ENCODE data around the gene PHF19.

DNA sequence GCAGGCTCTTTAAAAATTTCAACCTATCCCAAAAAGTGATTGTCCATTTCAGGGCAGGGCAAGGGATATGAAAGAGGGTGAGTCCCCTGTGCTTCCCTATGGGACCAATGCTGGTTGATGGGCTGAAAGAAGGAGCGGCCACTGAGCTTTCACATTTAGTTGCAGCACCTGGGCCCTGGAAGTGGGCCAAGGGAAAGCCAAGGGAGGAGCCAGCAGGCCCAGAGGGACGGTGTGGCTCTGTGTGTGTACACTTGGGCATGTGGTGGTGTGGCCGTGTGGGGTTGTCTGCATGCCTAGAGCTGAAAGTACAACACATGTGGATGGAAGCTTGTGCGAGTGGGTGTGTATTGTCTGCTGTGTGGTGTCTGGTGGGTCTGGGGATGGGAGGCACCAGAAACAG, 20.3 kb downstream of the PHF19 start:
- TF ChIP-seq, protein P1, sequence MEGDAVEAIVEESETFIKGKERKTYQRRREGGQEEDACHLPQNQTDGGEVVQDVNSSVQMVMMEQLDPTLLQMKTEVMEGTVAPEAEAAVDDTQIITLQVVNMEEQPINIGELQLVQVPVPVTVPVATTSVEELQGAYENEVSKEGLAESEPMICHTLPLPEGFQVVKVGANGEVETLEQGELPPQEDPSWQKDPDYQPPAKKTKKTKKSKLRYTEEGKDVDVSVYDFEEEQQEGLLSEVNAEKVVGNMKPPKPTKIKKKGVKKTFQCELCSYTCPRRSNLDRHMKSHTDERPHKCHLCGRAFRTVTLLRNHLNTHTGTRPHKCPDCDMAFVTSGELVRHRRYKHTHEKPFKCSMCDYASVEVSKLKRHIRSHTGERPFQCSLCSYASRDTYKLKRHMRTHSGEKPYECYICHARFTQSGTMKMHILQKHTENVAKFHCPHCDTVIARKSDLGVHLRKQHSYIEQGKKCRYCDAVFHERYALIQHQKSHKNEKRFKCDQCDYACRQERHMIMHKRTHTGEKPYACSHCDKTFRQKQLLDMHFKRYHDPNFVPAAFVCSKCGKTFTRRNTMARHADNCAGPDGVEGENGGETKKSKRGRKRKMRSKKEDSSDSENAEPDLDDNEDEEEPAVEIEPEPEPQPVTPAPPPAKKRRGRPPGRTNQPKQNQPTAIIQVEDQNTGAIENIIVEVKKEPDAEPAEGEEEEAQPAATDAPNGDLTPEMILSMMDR (IDR thresholded peaks at IDR 0.05 in 8 of 11, conservative IDR thresholded peaks at IDR 0.05 in 3 of 11): no peak
- TF ChIP-seq POLR2A (IDR thresholded peaks at IDR 0.05) (no peak), POLR2AphosphoS5 (IDR thresholded peaks at IDR 0.05) (no peak)

All from spleen (tissue), 7 donors.